Measurements from ENCODE around the gene RAPGEF2.

DNA sequence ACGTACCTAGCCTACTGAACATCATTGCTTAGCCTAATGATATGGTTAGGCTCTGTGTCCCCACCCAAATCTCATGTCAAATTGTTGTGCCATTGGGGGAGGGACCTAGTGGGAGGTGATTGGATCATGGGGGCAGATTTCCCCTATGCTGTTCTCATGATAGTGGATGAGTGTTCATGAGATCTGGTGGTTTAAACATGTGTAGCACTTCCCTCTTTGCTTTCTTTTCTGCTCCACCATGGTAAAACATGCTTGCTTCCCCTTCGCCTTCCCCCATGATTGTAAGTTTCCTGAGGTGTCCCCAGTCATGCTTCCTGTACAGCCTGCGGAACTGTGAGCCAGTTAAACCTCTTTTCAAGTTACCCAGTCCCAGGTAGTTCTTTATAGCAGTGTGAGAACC is 102.6 kb downstream of the RAPGEF2 start:
- TF ChIP-seq CTCF (IDR thresholded peaks at IDR 0.05; ENCODE audit: extremely low read depth in 1 of 2, insufficient read depth in 1 of 2, low read depth in 1 of 2, low read length in 2 of 2) (no peak), POLR2AphosphoS5 (IDR thresholded peaks at IDR 0.05; ENCODE audit: insufficient read depth, low read depth, low read length) (no peak), POLR2A (IDR thresholded peaks at IDR 0.05; ENCODE audit: low read depth, low read length) (no peak)
- TF ChIP-seq, protein P1, sequence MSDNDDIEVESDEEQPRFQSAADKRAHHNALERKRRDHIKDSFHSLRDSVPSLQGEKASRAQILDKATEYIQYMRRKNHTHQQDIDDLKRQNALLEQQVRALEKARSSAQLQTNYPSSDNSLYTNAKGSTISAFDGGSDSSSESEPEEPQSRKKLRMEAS (IDR thresholded peaks at IDR 0.05; ENCODE audit: insufficient read depth, insufficient read length) = no peak
